Measurements from ENCODE around the gene FAM187B. TPM values are rescaled to one million over a fixed set of nuclear protein-coding genes. Genes with fewer than 3 reads are reported as not detected.
A peak's percentile ranks its signal among the peaks of the same experiment; 100 is the strongest.

FAM187B gene
- total and polyA plus RNA-seq, 2 donors (not counting 1 experiment from before 2014, with no cell fraction given), result 0.25 TPM; not detected in 1

GRCh38 chr19:35246466-35247092, 18.0 kb upstream of the FAM187B start:
- Histone ChIP-seq H3K27me3 (replicated peaks in 1 of 4; ENCODE audit: control extremely low read depth in 1 of 4, control insufficient read depth in 3 of 4, insufficient read depth in 4 of 4, low read length in 3 of 4) (peaks cover 0 to 6% (median 0%) of the 10 kb centered on the region in 4 experiments), H4K20me1 (ENCODE audit: control insufficient read depth, insufficient read depth, low read length, poor library complexity, severe bottlenecking) (peaks cover 5% of the 10 kb centered on the region), H3K27ac (ENCODE audit: low read length in 2 of 2) (no peak overlapping the region), H3K4me3 (ENCODE audit: control extremely low read depth in 1 of 5, extremely low read depth in 1 of 5, insufficient read depth in 1 of 5, low read depth in 2 of 5, low read length in 4 of 5) (no peak overlapping the region), H3K4me2 (replicated peaks; ENCODE audit: low read depth, low read length, poor library complexity, severe bottlenecking) (no peak overlapping the region), H3K36me3 (replicated peaks in 1 of 2; ENCODE audit: control extremely low read depth in 1 of 2, control insufficient read depth in 1 of 2, extremely low read depth in 1 of 2, insufficient read depth in 2 of 2, low read length in 1 of 2) (no peaks in the 10 kb centered on the region), H3K4me1 (ENCODE audit: control insufficient read depth in 2 of 2, insufficient read depth in 2 of 2, low read length in 2 of 2) (peaks cover 13 to 30% of the 10 kb centered on the region in 2 donors), H3K79me2 (ENCODE audit: control insufficient read depth, insufficient read depth, low read length) (no peaks in the 10 kb centered on the region), H2AFZ (ENCODE audit: insufficient read depth, low read depth, low read length, poor library complexity, severe bottlenecking) (no peak overlapping the region), H3K9ac (ENCODE audit: low read length) (no peak overlapping the region), H3K9me3 (ENCODE audit: control extremely low read depth in 1 of 3, control insufficient read depth in 2 of 3, insufficient read depth in 1 of 3, low read length in 2 of 3) (peaks cover 0 to 5% (median 5%) of the 10 kb centered on the region in 3 donors)
- DNase-seq (no peak), ATAC-seq (ENCODE audit: low read depth) (no peak)
- peaks cover 12% of the 10 kb centered on the region for H3K27me3 Mint-ChIP-seq
- intact Hi-C loops (cut with micrococcal nuclease), result no loop called here
- ChIA-PET CTCF (interaction anchor here (1.3 kb wide), 1 partner anchor 23 kb away, joined by 3 read pairs; the partner anchor contains the start of gene USF2), POLR2A (interaction anchor here (1.0 kb wide), 1 partner anchor 92 kb away, joined by 3 read pairs; the partner anchor contains the start of gene FXYD5)
- H3K27ac Mint-ChIP-seq, result peak overlapping the region; percentile 34
- peak overlapping the region; percentile 66 for H3K4me3 Mint-ChIP-seq
- no CpG with 5 or more reads among the region's 4 CpGs for WGBS (ENCODE audit: insufficient coverage)
- TF ChIP-seq EZH2 (IDR thresholded peaks at IDR 0.05; ENCODE audit: borderline replicate concordance, insufficient read depth, low read depth, low read length, poor library complexity, severe bottlenecking), result no peak
- TF ChIP-seq CTCF (IDR thresholded peaks at IDR 0.05), result no peak
- peaks cover 24% of the 10 kb centered on the region for H3K4me1 Mint-ChIP-seq
- H3K9me3 Mint-ChIP-seq (ENCODE audit: insufficient read depth), result no peaks in the 10 kb centered on the region

GRCh38 chr19:35241417-35241816, 12.9 kb upstream of the FAM187B start:
- no peak for TF ChIP-seq CTCF (IDR thresholded peaks at IDR 0.05)
- no peak for TF ChIP-seq EZH2 (IDR thresholded peaks at IDR 0.05; ENCODE audit: borderline replicate concordance, insufficient read depth, low read depth, low read length, poor library complexity, severe bottlenecking)

More at GRCh38 chr19:35241417-35241816, 12.9 kb upstream of the FAM187B start:
- H3K4me3 Mint-ChIP-seq, result no peak overlapping the region
- H3K9me3 Mint-ChIP-seq (ENCODE audit: insufficient read depth), result no peaks in the 10 kb centered on the region
- no peak overlapping the region for H3K4me3 ChIP-seq (ENCODE audit: control extremely low read depth in 1 of 5, extremely low read depth in 1 of 5, insufficient read depth in 1 of 5, low read depth in 2 of 5, low read length in 4 of 5)
- peaks cover 12% of the 10 kb centered on the region for H3K27me3 Mint-ChIP-seq
- peaks cover 19% of the 10 kb centered on the region for H3K4me1 Mint-ChIP-seq
- DNase-seq (no peak), ATAC-seq (ENCODE audit: low read depth) (no peak)
- no peaks in the 10 kb centered on the region for H3K27me3 ChIP-seq (replicated peaks in 1 of 4; ENCODE audit: control extremely low read depth in 1 of 4, control insufficient read depth in 3 of 4, insufficient read depth in 4 of 4, low read length in 3 of 4)
- no peaks in the 10 kb centered on the region for H3K79me2 ChIP-seq (ENCODE audit: control insufficient read depth, insufficient read depth, low read length)
- H3K9ac ChIP-seq (ENCODE audit: low read length), result no peak overlapping the region
- intact Hi-C loops (cut with micrococcal nuclease), result no loop called here
- no peak overlapping the region for H3K4me2 ChIP-seq (replicated peaks; ENCODE audit: low read depth, low read length, poor library complexity, severe bottlenecking)
- H2AFZ ChIP-seq (ENCODE audit: insufficient read depth, low read depth, low read length, poor library complexity, severe bottlenecking), result no peak overlapping the region
- H3K27ac ChIP-seq (ENCODE audit: low read length in 2 of 2), result no peak overlapping the region
- no CpG with 5 or more reads among the region's 1 CpG for WGBS (ENCODE audit: insufficient coverage)
- no peak overlapping the region for H3K27ac Mint-ChIP-seq
- POLR2A ChIA-PET, result interaction anchor here (1.3 kb wide), 1 partner anchor 30 kb away, joined by 3 read pairs; no protein-coding TSS in a partner anchor
- H3K4me1 ChIP-seq (ENCODE audit: control insufficient read depth in 2 of 2, insufficient read depth in 2 of 2, low read length in 2 of 2), result peaks cover 13 to 18% of the 10 kb centered on the region in 2 donors
- CTCF ChIA-PET, result interaction anchor here (0.5 to 2.5 kb wide), 9 partner anchors 16 to 672 kb away, joined by 3 to 9 read pairs (median 4); partner anchors contain the start of gene FXYD5
- H3K9me3 ChIP-seq (ENCODE audit: control extremely low read depth in 1 of 3, control insufficient read depth in 2 of 3, insufficient read depth in 1 of 3, low read length in 2 of 3), result peaks cover 0 to 9% (median 8%) of the 10 kb centered on the region in 3 donors
- H3K36me3 ChIP-seq (replicated peaks in 1 of 2; ENCODE audit: control extremely low read depth in 1 of 2, control insufficient read depth in 1 of 2, extremely low read depth in 1 of 2, insufficient read depth in 2 of 2, low read length in 1 of 2), result no peaks in the 10 kb centered on the region
- no peaks in the 10 kb centered on the region for H4K20me1 ChIP-seq (ENCODE audit: control insufficient read depth, insufficient read depth, low read length, poor library complexity, severe bottlenecking)

All from B cell (primary cell).